Omental fat pad (tissue), 4 donors: ENCODE data around the gene WFIKKN2. TPM values are rescaled to one million over a fixed set of nuclear protein-coding genes. Genes with fewer than 3 reads are reported as not detected.

ENCODE experiments used
- ATAC-seq: fragments of 150-250 bp; one replicate; pipeline ENCODE4 v1.9.1; 2016; ENCODE audit warnings: mild to moderate bottlenecking, moderate library complexity; ENCODE audit not compliant: low FRiP score
- DNase-seq: peaks from one replicate; pipeline ENCODE4 v3.0.0-alpha.2; 2019; ENCODE audit warnings: low spot score
- CTCF ChIP-seq, 3 donors: fragments of 450-650 bp; IDR thresholded peaks; one replicate each; pipeline ENCODE4 v1.5.1; 2016 to 2017; ENCODE audit warnings: antibody characterized with exemption in 3 of 3, mild to moderate bottlenecking in 3 of 3, moderate library complexity in 2 of 3
- total RNA-seq, 4 donors: library from RNA; depleted of rRNA; stranded (reverse); fragments of >200 nt; gene quantifications; one replicate each; pipeline ENCODE4 v1.1.0, GENCODE V29; 2016

Gene WFIKKN2
- total RNA-seq, 4 donors from 2014 or later = 0.09 to 0.24 TPM; not detected in 2

- no peak for ATAC-seq
- no peak for DNase-seq
- no peak for TF ChIP-seq CTCF (IDR thresholded peaks at IDR 0.05)
These were observed 12.2 kb downstream of the WFIKKN2 start for GRCh38 chr17:50847566-50847965.

- no peak for DNase-seq
- no peak for ATAC-seq
- TF ChIP-seq CTCF (IDR thresholded peaks at IDR 0.05) = no peak
These were observed 12.7 kb downstream of the WFIKKN2 start for GRCh38 chr17:50848039-50848438.

- no peak for ATAC-seq
- no peak for DNase-seq
- TF ChIP-seq CTCF (IDR thresholded peaks at IDR 0.05) = no peak
These were observed 13.3 kb downstream of the WFIKKN2 start for GRCh38 chr17:50848711-50849110.

GRCh38 chr17:50850640-50851039 lies 15.3 kb downstream of the WFIKKN2 start:
- ATAC-seq = no peak
- no peak for DNase-seq
- TF ChIP-seq CTCF (IDR thresholded peaks at IDR 0.05) = no peak

GRCh38 chr17:50853015-50853615 lies 17.7 kb downstream of the WFIKKN2 start:
- TF ChIP-seq CTCF (IDR thresholded peaks at IDR 0.05) = no peak
- ATAC-seq (no peak), DNase-seq (no peak)

- no peak for ATAC-seq
- DNase-seq = no peak
- TF ChIP-seq CTCF (IDR thresholded peaks at IDR 0.05) = no peak
These were observed 18.4 kb downstream of the WFIKKN2 start for GRCh38 chr17:50853781-50854180.

- DNase-seq (no peak), ATAC-seq (no peak)
- TF ChIP-seq CTCF (IDR thresholded peaks at IDR 0.05) = no peak
These were observed 20.4 kb downstream of the WFIKKN2 start for GRCh38 chr17:50855708-50856330.
